Hematopoietic multipotent progenitor cell treated with erythropoietin and hydrocortisone succinate and interleukin-3 and kit ligand, for 4 days (in vitro differentiated cells): ENCODE results near the gene DOK7.

Experiments used
- DNase-seq: peaks from one replicate; pipeline ENCODE4 v3.0.0-alpha.2; 2015

Gene DOK7

GRCh38 chr4:3476936-3477749 lies 14.0 kb downstream of the DOK7 start:
- DNase-seq: no peak

- DNase-seq: no peak
These were observed 14.8 kb downstream of the DOK7 start for GRCh38 chr4:3477750-3478430.

GRCh38 chr4:3478446-3479357 lies 15.6 kb downstream of the DOK7 start:
- no peak for DNase-seq

- no peak for DNase-seq
These were observed 16.4 kb downstream of the DOK7 start for GRCh38 chr4:3479358-3480101.

GRCh38 chr4:3480528-3481112 lies 17.5 kb downstream of the DOK7 start:
- DNase-seq: peak; percentile 85

GRCh38 chr4:3481113-3481531 lies 18.0 kb downstream of the DOK7 start:
- no peak for DNase-seq

GRCh38 chr4:3481783-3482393 lies 18.8 kb downstream of the DOK7 start:
- no peak for DNase-seq

- DNase-seq: no peak
These were observed 19.6 kb downstream of the DOK7 start for GRCh38 chr4:3482707-3483106.

GRCh38 chr4:3483471-3483921 lies 20.4 kb downstream of the DOK7 start:
- DNase-seq: no peak

- DNase-seq: no peak
These were observed 21.2 kb downstream of the DOK7 start for GRCh38 chr4:3484057-3484973.

- peak; percentile 48 for DNase-seq
These were observed 22.1 kb downstream of the DOK7 start for GRCh38 chr4:3485011-3485791.

GRCh38 chr4:3485886-3486540 lies 22.9 kb downstream of the DOK7 start:
- DNase-seq: no peak

GRCh38 chr4:3486541-3487540 lies 23.7 kb downstream of the DOK7 start:
- no peak for DNase-seq

- no peak for DNase-seq
These were observed 24.8 kb downstream of the DOK7 start for GRCh38 chr4:3487861-3488260.

- DNase-seq: no peak
These were observed 25.7 kb downstream of the DOK7 start for GRCh38 chr4:3488820-3489219.

GRCh38 chr4:3489451-3489962 lies 26.4 kb downstream of the DOK7 start:
- no peak for DNase-seq

- DNase-seq: no peak
These were observed 28.7 kb downstream of the DOK7 start for GRCh38 chr4:3491681-3492405.
